ENCODE measurements around the gene C1QTNF9B. TPM values are rescaled to one million over a fixed set of nuclear protein-coding genes. Genes with fewer than 3 reads are reported as not detected.
A peak's percentile ranks its signal among the peaks of the same experiment; 100 is the strongest.

Gene C1QTNF9B
- total RNA-seq, 1 donor from 2014 or later, result 2.1 TPM

DNA sequence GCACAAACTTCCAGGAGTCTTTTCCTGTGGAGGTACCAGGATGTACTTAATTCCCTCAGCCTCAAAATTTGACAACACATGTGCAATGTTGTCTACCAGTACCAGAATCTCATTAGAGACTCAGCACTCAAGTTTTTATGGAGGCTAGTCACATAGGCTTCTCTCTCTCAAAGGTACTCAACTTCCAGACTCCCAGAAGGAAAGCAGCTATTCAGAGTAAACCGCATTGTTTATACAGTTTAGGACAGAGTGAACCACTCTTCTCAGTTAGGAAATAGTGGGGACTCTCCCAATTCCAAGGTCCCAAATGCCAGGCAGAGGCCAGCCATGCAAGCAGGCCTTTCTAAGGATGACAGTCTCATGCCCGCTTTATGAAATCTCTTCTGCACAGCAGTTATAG, 8.5 kb upstream of the C1QTNF9B start:
- no peak for DNase-seq
- H3K4me1 ChIP-seq, result peaks cover 16% of the 10 kb centered on the region
- H3K36me3 ChIP-seq, result no peaks in the 10 kb centered on the region
- H3K27me3 ChIP-seq (ENCODE audit: low read depth), result peaks cover 37% of the 10 kb centered on the region
- H3K27ac ChIP-seq (replicated peaks), result no peak overlapping the region
- no peaks in the 10 kb centered on the region for H3K9me3 ChIP-seq (replicated peaks)
- TF ChIP-seq, protein P1, sequence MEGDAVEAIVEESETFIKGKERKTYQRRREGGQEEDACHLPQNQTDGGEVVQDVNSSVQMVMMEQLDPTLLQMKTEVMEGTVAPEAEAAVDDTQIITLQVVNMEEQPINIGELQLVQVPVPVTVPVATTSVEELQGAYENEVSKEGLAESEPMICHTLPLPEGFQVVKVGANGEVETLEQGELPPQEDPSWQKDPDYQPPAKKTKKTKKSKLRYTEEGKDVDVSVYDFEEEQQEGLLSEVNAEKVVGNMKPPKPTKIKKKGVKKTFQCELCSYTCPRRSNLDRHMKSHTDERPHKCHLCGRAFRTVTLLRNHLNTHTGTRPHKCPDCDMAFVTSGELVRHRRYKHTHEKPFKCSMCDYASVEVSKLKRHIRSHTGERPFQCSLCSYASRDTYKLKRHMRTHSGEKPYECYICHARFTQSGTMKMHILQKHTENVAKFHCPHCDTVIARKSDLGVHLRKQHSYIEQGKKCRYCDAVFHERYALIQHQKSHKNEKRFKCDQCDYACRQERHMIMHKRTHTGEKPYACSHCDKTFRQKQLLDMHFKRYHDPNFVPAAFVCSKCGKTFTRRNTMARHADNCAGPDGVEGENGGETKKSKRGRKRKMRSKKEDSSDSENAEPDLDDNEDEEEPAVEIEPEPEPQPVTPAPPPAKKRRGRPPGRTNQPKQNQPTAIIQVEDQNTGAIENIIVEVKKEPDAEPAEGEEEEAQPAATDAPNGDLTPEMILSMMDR (IDR thresholded peaks at IDR 0.05; ENCODE audit: borderline replicate concordance), result no peak
- intact Hi-C loops (cut with micrococcal nuclease), result no loop called here
- no peak overlapping the region for H3K4me3 ChIP-seq

DNA sequence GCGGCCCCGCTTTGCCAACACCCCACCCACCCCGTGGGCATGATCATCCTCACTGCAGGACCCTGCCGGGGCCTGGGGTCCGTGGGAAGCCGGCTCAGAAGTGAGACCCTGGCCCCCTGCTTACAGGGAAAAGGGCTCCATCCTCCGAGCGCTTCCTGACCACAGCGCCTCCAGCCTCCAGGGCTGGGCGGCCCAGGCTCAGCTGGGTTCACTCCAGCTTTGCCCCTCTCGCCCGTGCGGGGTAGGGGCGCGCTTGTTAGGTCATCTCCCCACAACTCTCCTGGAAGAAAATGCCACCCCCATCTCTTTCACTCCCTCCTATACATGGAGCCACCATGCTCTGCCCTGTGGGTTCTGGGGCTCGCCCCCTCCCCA, 6.6 kb upstream of the C1QTNF9B start:
- H3K4me3 ChIP-seq, result peak overlapping the region; percentile 58

DNA sequence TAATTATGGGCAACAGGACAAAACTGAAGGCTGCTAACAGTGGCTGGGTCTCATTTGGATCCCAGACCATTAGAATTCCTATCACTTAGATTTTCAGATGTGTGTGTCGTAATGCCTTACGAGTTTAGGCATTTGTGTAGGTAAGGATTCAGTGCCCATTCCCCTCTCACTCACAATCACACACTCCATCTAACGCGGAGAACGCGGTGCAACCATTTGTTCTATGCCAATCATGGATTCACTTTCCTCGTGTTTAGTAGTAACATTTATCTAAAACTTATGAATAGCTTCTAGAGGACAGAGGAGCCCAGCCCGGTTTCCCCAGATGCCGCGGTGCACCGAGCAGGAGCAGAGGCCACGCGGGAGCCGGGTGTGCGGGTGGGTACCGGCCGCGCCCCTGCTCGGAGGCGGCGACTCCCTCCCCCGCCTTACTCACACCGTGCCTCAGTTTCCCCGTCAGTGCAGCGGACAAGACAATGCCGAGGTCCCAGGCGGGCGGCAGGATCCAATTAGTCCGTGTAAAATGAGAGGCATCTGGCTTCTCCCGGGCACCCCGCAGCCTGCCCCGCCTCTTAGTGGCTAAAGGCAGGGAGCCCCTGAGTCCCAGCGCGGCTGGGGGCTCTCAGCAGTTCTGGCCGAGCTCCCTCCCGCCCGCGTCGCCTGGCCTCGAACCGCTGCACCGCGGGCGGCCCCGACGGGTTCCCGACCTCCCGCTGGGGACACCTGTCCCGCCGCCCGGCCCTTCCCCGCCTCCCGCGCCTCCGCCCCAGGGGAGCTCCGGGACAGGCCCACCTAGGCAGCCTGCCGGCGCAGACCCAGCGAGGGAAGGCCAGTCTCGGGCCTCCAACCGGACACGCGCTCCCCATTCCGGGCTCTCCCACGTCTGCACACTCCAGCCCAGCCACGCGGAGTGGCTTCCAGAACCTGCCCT, 5.9 kb upstream of the C1QTNF9B start:
- peaks cover 26% of the 10 kb centered on the region for H3K4me1 ChIP-seq
- TF ChIP-seq, protein P1 (IDR thresholded peaks at IDR 0.05; ENCODE audit: borderline replicate concordance), result no peak
- H3K36me3 ChIP-seq, result no peaks in the 10 kb centered on the region
- no peak for DNase-seq
- intact Hi-C loops (cut with micrococcal nuclease), result no loop called here
- H3K9me3 ChIP-seq (replicated peaks), result no peaks in the 10 kb centered on the region
- H3K27me3 ChIP-seq (ENCODE audit: low read depth), result peaks cover 37% of the 10 kb centered on the region
- H3K4me3 ChIP-seq, result peak overlapping the region; percentile 58
- H3K27ac ChIP-seq (replicated peaks), result no peak overlapping the region

More for the DNA sequence above, 6.6 kb upstream of the C1QTNF9B start:
- Histone ChIP-seq H3K36me3 (no peaks in the 10 kb centered on the region), H3K4me1 (peaks cover 26% of the 10 kb centered on the region), H3K27me3 (ENCODE audit: low read depth) (peaks cover 37% of the 10 kb centered on the region), H3K9me3 (replicated peaks) (no peaks in the 10 kb centered on the region), H3K27ac (replicated peaks) (no peak overlapping the region)
- intact Hi-C loops (cut with micrococcal nuclease), result no loop called here
- TF ChIP-seq, protein P1 (IDR thresholded peaks at IDR 0.05; ENCODE audit: borderline replicate concordance), result no peak
- no peak for DNase-seq

- Histone ChIP-seq H3K9me3 (replicated peaks) (no peaks in the 10 kb centered on the region), H3K27ac (replicated peaks) (no peak overlapping the region), H3K27me3 (ENCODE audit: low read depth) (peaks cover 37% of the 10 kb centered on the region), H3K36me3 (no peaks in the 10 kb centered on the region), H3K4me3 (no peak overlapping the region), H3K4me1 (peaks cover 26% of the 10 kb centered on the region)
- TF ChIP-seq, protein P1 (IDR thresholded peaks at IDR 0.05; ENCODE audit: borderline replicate concordance), result no peak
- intact Hi-C loops (cut with micrococcal nuclease), result no loop called here
- no peak for DNase-seq
Observed at GRCh38 chr13:23901365-23901764, 4.1 kb upstream of the C1QTNF9B start.

DNA sequence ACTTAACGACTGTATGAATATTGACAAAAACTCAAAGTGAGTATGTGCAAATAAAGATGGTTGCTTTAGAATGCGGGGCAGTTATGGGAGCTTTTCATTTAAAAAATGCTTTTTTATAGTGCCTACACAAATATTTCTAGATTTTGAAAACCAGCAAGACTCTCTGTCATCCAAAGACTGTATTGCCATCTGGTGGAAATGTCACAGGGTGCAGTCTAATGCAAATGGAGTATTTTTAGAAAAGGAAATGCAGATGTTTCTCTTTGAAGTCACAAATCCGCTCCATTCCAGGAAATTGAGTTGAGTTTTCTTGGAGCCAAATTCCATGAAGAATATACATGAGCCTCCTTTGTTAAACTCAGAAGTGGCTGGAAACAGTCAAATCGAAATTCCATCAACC, 2.3 kb upstream of the C1QTNF9B start:
- Histone ChIP-seq H3K4me1 (peaks cover 26% of the 10 kb centered on the region), H3K4me3 (no peak overlapping the region), H3K27ac (replicated peaks) (peak overlapping the region; percentile 20), H3K27me3 (ENCODE audit: low read depth) (peaks cover 36% of the 10 kb centered on the region), H3K36me3 (no peaks in the 10 kb centered on the region), H3K9me3 (replicated peaks) (no peaks in the 10 kb centered on the region)
- intact Hi-C loops (cut with micrococcal nuclease), result no loop called here
- TF ChIP-seq, protein P1 (IDR thresholded peaks at IDR 0.05; ENCODE audit: borderline replicate concordance), result peak; percentile 78
- no peak for DNase-seq
